Stomach smooth muscle (tissue), 2 donors: ENCODE data around the gene RNF150.

ENCODE experiments used
- H3K27ac ChIP-seq: one replicate; pipeline ENCODE4 v1.7.0; 2013; ENCODE audit warnings: mild to moderate bottlenecking, low read length, inconsistent platforms
- H3K27me3 ChIP-seq, 2 donors: one replicate each; pipeline ENCODE4 v1.7.0; 2013; ENCODE audit warnings: low read length in 2 of 2; ENCODE audit not compliant: insufficient read depth in 2 of 2, control insufficient read depth in 1 of 2
- H3K36me3 ChIP-seq, 2 donors: one replicate each; pipeline ENCODE4 v1.7.0; 2013; ENCODE audit warnings: low read length in 2 of 2; ENCODE audit not compliant: control insufficient read depth in 2 of 2, insufficient read depth in 2 of 2
- H3K4me1 ChIP-seq: one replicate; pipeline ENCODE4 v1.7.0; 2013; ENCODE audit warnings: low read length; ENCODE audit not compliant: control insufficient read depth, insufficient read depth
- H3K4me3 ChIP-seq, 2 donors: one replicate each; pipeline ENCODE4 v1.7.0; 2013; ENCODE audit warnings: low read length in 2 of 2
- H3K9ac ChIP-seq, 2 donors: one replicate each; pipeline ENCODE4 v1.7.0; 2013; ENCODE audit warnings: low read length in 2 of 2, mild to moderate bottlenecking in 1 of 2
- H3K9me3 ChIP-seq, 2 donors: one replicate each; pipeline ENCODE4 v1.7.0; 2013; ENCODE audit warnings: low read length in 2 of 2; ENCODE audit not compliant: control insufficient read depth in 2 of 2
- donor health status: healthy.
- donor health status: Pancreatic carcinoma.

Gene RNF150

DNA sequence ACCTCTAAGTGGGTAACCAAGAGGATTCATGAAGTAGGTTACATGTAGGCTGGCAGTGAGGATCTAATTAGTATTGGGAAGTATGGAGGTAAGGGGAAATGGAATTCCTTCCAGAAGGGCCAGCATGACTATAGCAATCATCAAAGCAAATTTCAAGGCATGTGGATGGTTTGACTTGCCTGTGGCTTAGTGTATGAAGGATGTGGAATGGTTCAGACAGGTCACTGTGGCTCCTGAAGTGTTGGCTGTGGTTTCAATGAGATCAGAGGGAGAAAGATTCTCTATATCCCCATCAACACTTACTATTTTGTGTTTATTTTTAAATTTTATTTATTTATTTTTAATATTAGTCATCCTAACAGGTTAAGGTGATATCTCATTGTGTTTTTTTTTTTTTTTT lies 255.5 kb downstream of the RNF150 start:
- H3K4me1 ChIP-seq, result no peaks in the 10 kb centered on the region
- no peaks in the 10 kb centered on the region for H3K36me3 ChIP-seq
- H3K9ac ChIP-seq, result no peak overlapping the region
- H3K27me3 ChIP-seq, result no peaks in the 10 kb centered on the region
- H3K9me3 ChIP-seq, result no peaks in the 10 kb centered on the region
- no peak overlapping the region for H3K4me3 ChIP-seq
- H3K27ac ChIP-seq, result no peak overlapping the region

DNA sequence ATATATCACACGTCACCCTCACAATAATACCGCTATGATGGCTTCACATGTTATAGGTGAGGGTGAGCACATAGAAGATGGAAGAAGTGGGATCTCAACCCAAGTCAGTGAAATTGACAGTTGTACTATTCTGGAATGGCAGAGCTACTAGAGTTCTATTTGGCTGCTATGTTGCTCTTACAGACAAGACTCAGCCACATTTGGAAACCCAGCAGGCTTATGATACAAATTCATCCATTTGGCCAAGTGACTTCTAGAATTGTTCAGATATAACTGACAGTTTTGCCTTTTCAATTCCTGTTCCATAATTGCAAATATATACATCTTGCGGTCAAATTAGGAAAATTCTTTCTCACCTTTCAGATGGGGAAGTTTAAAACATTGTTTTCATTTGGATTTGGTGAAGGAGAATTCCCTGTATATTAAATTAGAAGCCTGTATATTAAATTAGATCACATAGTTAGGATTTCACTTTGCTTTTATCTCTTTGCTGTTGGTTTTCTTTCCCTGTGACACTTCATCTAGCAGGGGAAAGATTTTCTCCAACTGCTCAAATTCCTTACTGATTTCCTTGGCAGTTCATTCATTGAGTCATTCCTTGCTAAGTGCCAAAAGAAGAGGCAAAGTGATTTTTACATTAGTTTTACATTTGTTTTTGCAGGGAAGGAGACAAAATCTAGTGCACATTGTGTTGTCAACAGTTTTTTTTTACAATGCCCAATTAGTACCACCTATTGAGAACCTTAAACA lies 256.5 kb downstream of the RNF150 start:
- H3K9ac ChIP-seq, result no peak overlapping the region
- no peaks in the 10 kb centered on the region for H3K4me1 ChIP-seq
- no peak overlapping the region for H3K27ac ChIP-seq
- no peaks in the 10 kb centered on the region for H3K27me3 ChIP-seq
- H3K4me3 ChIP-seq, result no peak overlapping the region
- no peaks in the 10 kb centered on the region for H3K36me3 ChIP-seq
- no peaks in the 10 kb centered on the region for H3K9me3 ChIP-seq

DNA sequence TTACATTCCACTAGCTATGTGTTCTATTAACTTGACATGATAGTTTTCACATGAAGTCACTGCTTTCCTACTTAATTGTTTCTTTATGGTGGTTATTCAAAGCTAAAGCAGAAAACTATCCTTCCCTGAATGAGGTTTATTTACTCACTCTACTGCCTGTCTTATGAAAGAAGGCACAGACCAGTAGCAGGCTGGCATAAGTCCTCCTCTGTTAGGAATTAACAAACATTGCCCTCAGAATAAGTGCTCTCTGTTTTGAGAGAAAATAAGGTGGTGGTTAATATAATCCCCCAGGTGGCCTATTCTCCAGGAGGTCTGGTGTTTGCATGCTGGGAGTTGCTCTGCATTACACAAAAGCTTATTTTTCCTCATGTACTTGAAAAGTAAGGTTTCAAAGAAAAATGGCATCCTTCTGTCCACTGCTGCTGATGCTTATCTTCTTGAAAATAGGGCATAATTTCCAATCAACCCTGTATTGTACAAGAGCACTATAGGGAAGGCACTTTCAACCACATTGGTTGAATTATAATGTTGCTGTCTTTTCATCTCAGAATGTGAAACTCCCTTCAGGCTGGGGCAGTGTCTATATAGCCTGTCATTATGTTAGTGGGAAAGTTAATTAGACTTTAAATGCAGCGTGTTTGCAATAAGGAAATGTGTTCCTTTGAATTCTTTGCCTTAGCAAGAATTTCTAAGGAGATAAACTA lies 257.4 kb downstream of the RNF150 start:
- Histone ChIP-seq H3K4me1 (no peaks in the 10 kb centered on the region), H3K9me3 (no peaks in the 10 kb centered on the region), H3K27ac (no peak overlapping the region), H3K27me3 (no peaks in the 10 kb centered on the region), H3K9ac (no peak overlapping the region), H3K4me3 (no peak overlapping the region), H3K36me3 (no peaks in the 10 kb centered on the region)

DNA sequence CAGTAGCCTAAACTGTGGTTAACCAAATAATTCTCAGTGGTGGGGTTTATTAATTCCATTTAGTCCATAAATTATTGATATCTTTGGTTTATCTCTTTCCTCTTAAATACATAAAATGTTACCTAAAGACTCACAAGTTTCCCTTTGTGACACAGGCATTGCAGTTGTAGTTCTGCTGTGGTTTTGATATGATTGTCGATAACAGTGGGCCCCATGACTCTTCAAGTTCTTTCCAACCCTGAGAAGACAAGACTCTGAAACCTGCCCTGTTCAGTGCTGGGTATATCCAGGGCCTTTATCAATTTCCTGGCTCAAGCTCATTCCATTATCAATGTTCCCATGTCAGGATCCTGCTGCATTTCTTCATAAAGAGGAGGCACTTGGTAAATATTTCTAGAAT lies 259.2 kb downstream of the RNF150 start:
- Histone ChIP-seq H3K9ac (no peak overlapping the region), H3K36me3 (no peaks in the 10 kb centered on the region), H3K4me3 (no peak overlapping the region), H3K27ac (no peak overlapping the region), H3K9me3 (no peaks in the 10 kb centered on the region), H3K27me3 (no peaks in the 10 kb centered on the region), H3K4me1 (no peaks in the 10 kb centered on the region)

DNA sequence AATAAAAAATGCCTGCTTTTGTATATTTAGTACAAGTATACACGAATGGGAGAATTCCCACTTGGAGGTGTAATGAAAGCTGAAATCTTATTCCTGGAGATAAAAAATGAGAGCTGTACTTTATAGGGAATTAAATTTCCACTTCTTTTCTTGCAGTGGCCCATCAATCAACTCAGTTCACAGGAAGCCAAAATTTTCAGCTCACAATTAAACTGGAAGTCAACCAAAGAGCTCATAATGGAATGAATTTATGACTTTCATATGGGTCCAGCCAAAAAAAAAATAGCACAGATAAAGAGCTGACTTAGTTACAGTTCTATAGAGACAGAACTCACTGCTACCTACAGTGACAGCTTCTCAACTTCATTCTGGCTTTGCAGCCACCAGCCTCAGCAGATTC lies 261.9 kb downstream of the RNF150 start:
- no peaks in the 10 kb centered on the region for H3K4me1 ChIP-seq
- no peaks in the 10 kb centered on the region for H3K9me3 ChIP-seq
- peaks cover 4 to 5% of the 10 kb centered on the region in 2 donors for H3K36me3 ChIP-seq

DNA sequence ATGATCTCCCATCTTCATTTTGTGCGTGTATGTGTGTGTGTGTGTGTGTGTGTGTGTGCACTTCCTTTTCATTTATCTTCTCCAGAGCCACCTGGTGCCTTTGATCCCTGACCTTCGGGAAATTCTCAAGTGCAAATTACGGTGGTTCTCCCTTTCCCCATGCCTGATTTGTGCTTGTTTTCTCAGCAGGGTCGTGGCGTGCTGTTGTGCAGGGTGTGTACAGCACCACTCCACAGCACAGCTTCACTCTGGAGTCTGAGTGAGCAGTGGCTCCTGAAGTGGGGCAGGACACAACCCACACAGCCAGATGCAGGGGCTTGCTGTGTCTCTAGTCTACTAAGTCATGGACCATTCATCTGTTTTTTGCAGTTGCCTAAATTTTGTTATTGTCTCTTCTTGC lies 262.8 kb downstream of the RNF150 start:
- H3K4me1 ChIP-seq, result peaks cover 2% of the 10 kb centered on the region
- no peak overlapping the region for H3K27ac ChIP-seq
- no peak overlapping the region for H3K9ac ChIP-seq
- H3K4me3 ChIP-seq, result no peak overlapping the region
- H3K9me3 ChIP-seq, result no peaks in the 10 kb centered on the region
- H3K27me3 ChIP-seq, result no peaks in the 10 kb centered on the region
- H3K36me3 ChIP-seq, result peaks cover 4 to 5% of the 10 kb centered on the region in 2 donors

More for the DNA sequence above, 261.9 kb downstream of the RNF150 start:
- H3K4me3 ChIP-seq, result no peak overlapping the region
- H3K9ac ChIP-seq, result no peak overlapping the region
- no peak overlapping the region for H3K27ac ChIP-seq
- no peaks in the 10 kb centered on the region for H3K27me3 ChIP-seq

DNA sequence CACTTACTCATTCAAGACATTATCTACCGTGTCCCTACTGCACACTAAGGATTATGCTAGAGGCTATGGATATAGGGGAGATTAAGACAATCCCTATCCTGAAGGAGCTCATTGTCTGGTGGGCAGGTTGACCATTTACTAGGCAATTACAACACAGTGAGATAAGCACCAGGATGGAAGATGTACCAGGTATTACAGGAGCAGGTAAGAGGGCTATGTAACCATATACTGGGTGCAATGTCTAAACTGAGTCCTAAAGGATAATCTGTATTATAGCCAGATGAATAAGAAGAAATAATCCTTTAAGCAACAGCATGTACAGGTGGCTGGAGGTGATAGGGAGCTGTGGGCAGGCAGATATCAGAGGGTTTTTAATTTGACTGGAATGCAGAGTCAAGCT lies 263.8 kb downstream of the RNF150 start:
- Histone ChIP-seq H3K9me3 (no peaks in the 10 kb centered on the region), H3K27ac (no peak overlapping the region), H3K36me3 (peaks cover 4 to 6% of the 10 kb centered on the region in 2 donors), H3K9ac (no peak overlapping the region), H3K27me3 (no peaks in the 10 kb centered on the region), H3K4me1 (peaks cover 3% of the 10 kb centered on the region), H3K4me3 (no peak overlapping the region)

DNA sequence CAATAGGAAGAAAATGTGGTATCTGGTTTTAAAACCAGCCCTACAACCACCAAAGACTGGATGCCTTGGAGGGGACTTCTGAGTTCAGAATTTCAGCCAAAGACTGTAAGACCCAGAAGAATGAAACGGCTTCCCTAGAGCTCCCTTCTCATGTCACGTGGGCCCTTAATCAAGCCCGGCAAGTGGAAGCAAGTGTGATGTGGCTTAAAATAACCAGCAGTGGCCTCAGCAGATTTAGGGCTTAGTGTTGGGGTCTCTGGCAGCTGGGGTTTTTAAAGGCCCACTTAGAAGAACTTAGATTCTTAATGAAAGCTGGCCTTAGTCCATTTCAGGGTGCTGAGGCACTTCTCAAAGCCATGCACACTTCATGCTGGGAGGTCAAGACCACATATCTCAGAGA lies 265.9 kb downstream of the RNF150 start:
- no peak overlapping the region for H3K4me3 ChIP-seq
- H3K27me3 ChIP-seq, result no peaks in the 10 kb centered on the region
- H3K27ac ChIP-seq, result peak overlapping the region; percentile 32
- no peaks in the 10 kb centered on the region for H3K9me3 ChIP-seq
- no peak overlapping the region for H3K9ac ChIP-seq
- peaks cover 4 to 12% of the 10 kb centered on the region in 2 donors for H3K36me3 ChIP-seq
- H3K4me1 ChIP-seq, result peaks cover 3% of the 10 kb centered on the region

DNA sequence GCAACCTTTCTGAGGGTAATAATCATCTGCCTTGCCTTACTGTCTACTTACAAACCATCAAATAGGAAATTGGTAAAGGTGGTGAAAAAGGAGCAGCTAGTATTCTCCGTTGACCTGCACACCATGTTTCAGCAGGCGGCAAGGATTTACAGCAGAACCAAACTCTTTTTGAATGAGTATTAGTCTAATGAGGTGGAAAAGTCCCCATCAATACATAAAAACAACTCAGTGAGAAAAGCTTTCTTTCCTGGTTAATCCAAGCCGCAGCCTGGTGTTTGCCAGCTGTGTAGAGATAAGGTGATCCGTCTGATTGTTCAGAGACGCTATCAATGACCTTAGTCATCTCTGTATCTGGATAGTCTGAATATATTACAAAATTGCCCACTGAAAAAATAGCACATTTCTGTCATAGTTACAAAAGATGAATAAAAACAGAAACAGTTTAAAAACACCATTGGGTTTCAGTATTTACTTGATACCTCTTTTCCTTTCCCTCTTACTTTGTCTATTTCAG lies 266.7 kb downstream of the RNF150 start:
- H3K27me3 ChIP-seq, result no peaks in the 10 kb centered on the region
- H3K36me3 ChIP-seq, result peaks cover 4 to 12% of the 10 kb centered on the region in 2 donors
- no peak overlapping the region for H3K4me3 ChIP-seq
- no peaks in the 10 kb centered on the region for H3K9me3 ChIP-seq
- H3K4me1 ChIP-seq, result peaks cover 3% of the 10 kb centered on the region
- no peak overlapping the region for H3K27ac ChIP-seq
- H3K9ac ChIP-seq, result no peak overlapping the region

DNA sequence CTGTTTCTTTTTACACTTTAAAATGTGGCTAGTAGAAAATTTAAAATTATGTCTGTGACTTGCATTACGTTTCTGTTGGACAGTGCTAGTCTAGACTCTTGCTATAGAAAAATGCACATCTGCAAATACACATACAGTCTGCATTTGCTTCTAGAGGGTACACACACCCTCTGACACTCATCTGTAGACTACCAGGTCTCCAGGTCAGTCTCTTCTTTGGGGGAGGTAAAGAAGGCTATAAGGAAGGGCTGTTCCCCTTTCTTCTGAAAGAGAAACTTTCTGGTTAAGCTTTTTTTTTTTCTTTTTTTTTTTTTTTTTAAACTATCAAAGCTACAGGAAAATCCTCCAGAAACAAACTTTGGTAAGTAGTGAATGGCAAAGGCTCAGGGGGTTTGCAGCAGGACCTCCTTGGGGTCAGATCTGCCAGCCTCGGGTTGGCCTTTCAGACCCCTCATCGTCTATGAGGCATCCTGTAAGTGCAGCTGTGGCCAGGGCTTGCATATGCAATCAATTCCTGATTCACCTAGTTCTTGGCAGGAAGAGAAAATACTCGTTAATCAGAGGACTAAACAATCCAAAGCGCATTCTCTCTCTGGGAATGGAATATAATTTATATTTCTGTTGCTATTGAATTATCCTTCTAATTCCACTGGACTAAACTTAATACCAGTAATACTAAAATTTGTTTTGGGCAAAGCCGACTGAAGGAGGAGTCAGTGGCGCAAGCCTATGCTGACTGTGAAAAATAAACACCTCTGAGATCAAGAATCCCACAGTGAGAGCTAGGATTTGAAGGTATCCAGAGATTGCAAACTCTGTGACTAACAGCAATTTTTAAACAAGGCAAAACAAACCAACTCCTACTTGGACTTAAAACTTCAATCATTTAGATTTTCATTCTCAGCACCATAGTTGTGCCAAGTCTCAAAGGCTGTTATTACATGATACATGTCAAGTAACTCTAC lies 267.7 kb downstream of the RNF150 start:
- Histone ChIP-seq H3K9me3 (no peaks in the 10 kb centered on the region), H3K36me3 (peaks cover 4 to 12% of the 10 kb centered on the region in 2 donors), H3K9ac (no peak overlapping the region), H3K27ac (no peak overlapping the region), H3K4me3 (no peak overlapping the region), H3K4me1 (peaks cover 3% of the 10 kb centered on the region), H3K27me3 (no peaks in the 10 kb centered on the region)
